KMS-11 (cell line): Measurements from ENCODE around the gene FBXO2.

ENCODE experiments used
- H2AFZ ChIP-seq: fragments of 200-600 bp; sonication (generic); 2 replicates; pipeline ENCODE4 v1.6.1; 2016; ENCODE audit warnings: antibody characterized with exemption, mixed run types, low read depth
- H3K27ac ChIP-seq: fragments of 200-600 bp; sonication (generic); 2 replicates; pipeline ENCODE4 v1.6.1; 2016; ENCODE audit warnings: mild to moderate bottlenecking, mixed run types
- H3K27me3 ChIP-seq: fragments of 200-600 bp; sonication (generic); 2 replicates; pipeline ENCODE4 v1.6.1; 2017; ENCODE audit warnings: mild to moderate bottlenecking, low read depth, mixed run types, moderate library complexity; ENCODE audit not compliant: insufficient read depth
- H3K36me3 ChIP-seq: fragments of 200-600 bp; sonication (generic); 2 replicates; pipeline ENCODE4 v1.6.1; 2017; ENCODE audit warnings: mild to moderate bottlenecking, mixed run types; ENCODE audit not compliant: insufficient read depth
- H3K4me1 ChIP-seq: fragments of 200-600 bp; sonication (generic); 2 replicates; pipeline ENCODE4 v1.6.1; 2016; ENCODE audit warnings: mild to moderate bottlenecking, low read depth, mixed run types; ENCODE audit not compliant: poor library complexity, severe bottlenecking
- H3K4me2 ChIP-seq: fragments of 200-600 bp; sonication (generic); 2 replicates; pipeline ENCODE4 v1.7.0; 2016; ENCODE audit warnings: mild to moderate bottlenecking, mixed run types
- H3K4me3 ChIP-seq: fragments of 200-600 bp; sonication (generic); IDR thresholded peaks from 2 replicates; pipeline ENCODE4 v1.6.1; 2017; ENCODE audit warnings: low read depth, low read length, mixed read lengths; ENCODE audit not compliant: insufficient read depth
- H3K79me2 ChIP-seq: fragments of 200-600 bp; sonication (generic); 2 replicates; pipeline ENCODE4 v1.6.1; 2016; ENCODE audit warnings: low read depth, mixed run types; ENCODE audit not compliant: insufficient read depth
- H3K9ac ChIP-seq: fragments of 200-600 bp; sonication (generic); 2 replicates; pipeline ENCODE4 v1.6.1; 2016; ENCODE audit warnings: mild to moderate bottlenecking, mixed run types
- H4K20me1 ChIP-seq: fragments of 200-600 bp; sonication (generic); 2 replicates; pipeline ENCODE4 v1.6.1; 2016; ENCODE audit warnings: mild to moderate bottlenecking, mixed run types; ENCODE audit not compliant: insufficient read depth
- CTCF ChIP-seq: fragments of 200-600 bp; sonication (generic); conservative IDR thresholded peaks from 2 replicates; pipeline ENCODE4 v1.6.1; 2017; ENCODE audit warnings: low read depth, mild to moderate bottlenecking, antibody characterized with exemption, low read length, moderate library complexity, mixed read lengths

Gene FBXO2

GRCh38 chr1:11654137-11654938 is at the start of gene FBXO2, which contains the start of gene FBXO44:
TSS of gene FBXO2 (minus strand) at chr1:11654429. CDS start at chr1:11654340, 89 bp downstream.
TSS of gene FBXO44 (plus strand) at chr1:11654877. CDS start at chr1:11655836, 959 bp downstream.
- TF ChIP-seq CTCF: no peak
- H3K4me1 ChIP-seq: peaks cover 8% of the 10 kb centered on the region
- H4K20me1 ChIP-seq: no peaks in the 10 kb centered on the region
- H3K4me3 ChIP-seq: no peak within 1 kb of the TSS
- H2AFZ ChIP-seq: peak within 1 kb of the TSS; percentile 38; the same call in 1 of the 2 replicates
- H3K36me3 ChIP-seq: no peaks in the 10 kb centered on the region
- H3K79me2 ChIP-seq: no peaks in the 10 kb centered on the region
- peak within 1 kb of the TSS; percentile 29; the same call in 1 of the 2 replicates for H3K4me2 ChIP-seq
- H3K27me3 ChIP-seq: no peaks in the 10 kb centered on the region
- no peak within 1 kb of the TSS for H3K27ac ChIP-seq
- no peak within 1 kb of the TSS for H3K9ac ChIP-seq

- Histone ChIP-seq H3K79me2 (no peaks in the 10 kb centered on the region), H3K4me3 (no peak overlapping the region), H3K36me3 (no peaks in the 10 kb centered on the region), H3K9ac (no peak overlapping the region), H3K4me1 (no peaks in the 10 kb centered on the region), H3K4me2 (no peak overlapping the region), H4K20me1 (no peaks in the 10 kb centered on the region), H3K27me3 (peaks cover 88% of the 10 kb centered on the region), H2AFZ (no peak overlapping the region), H3K27ac (no peak overlapping the region)
- no peak for TF ChIP-seq CTCF
Observed at GRCh38 chr1:11703357-11704193, 49.3 kb upstream of the FBXO2 start.

GRCh38 chr1:11701981-11702803 is 48.0 kb upstream of the FBXO2 start:
- no peak overlapping the region for H3K4me2 ChIP-seq
- H2AFZ ChIP-seq: no peak overlapping the region
- no peaks in the 10 kb centered on the region for H4K20me1 ChIP-seq

More at GRCh38 chr1:11701981-11702803, 48.0 kb upstream of the FBXO2 start:
- Histone ChIP-seq H3K9ac (no peak overlapping the region), H3K4me3 (no peak overlapping the region), H3K27ac (no peak overlapping the region), H3K27me3 (peaks cover 89% of the 10 kb centered on the region), H3K79me2 (no peaks in the 10 kb centered on the region), H3K4me1 (no peaks in the 10 kb centered on the region), H3K36me3 (no peaks in the 10 kb centered on the region)
- no peak for TF ChIP-seq CTCF
